ENCODE measurements around the gene SYT1. TPM values are rescaled to one million over a fixed set of nuclear protein-coding genes. Genes with fewer than 3 reads are reported as not detected.

SYT1 gene
- total and polyA plus RNA-seq, 2 of the 4 experiments (the other 2 are of a cell fraction), result 2.8 to 3.0 TPM

GRCh38 chr12:79085106-79085682 lies 220.6 kb downstream of the SYT1 start:
- Histone ChIP-seq H3K18ac (ENCODE audit: low read depth, low read length) (no peak overlapping the region), H3K4me3 (ENCODE audit: insufficient read depth, low read depth, low read length) (no peak overlapping the region), H4K91ac (ENCODE audit: insufficient read depth, low read depth, low read length) (no peak overlapping the region), H4K5ac (ENCODE audit: low read depth, low read length) (no peak overlapping the region), H2BK120ac (ENCODE audit: low read depth, low read length) (no peak overlapping the region), H3K4me1 (ENCODE audit: control insufficient read depth, insufficient read depth, low read length) (no peaks in the 10 kb centered on the region), H3K4me2 (ENCODE audit: low read depth, low read length) (no peak overlapping the region), H3K56ac (ENCODE audit: extremely low read depth, insufficient read depth, low read length) (no peak overlapping the region), H3K27me3 (ENCODE audit: control insufficient read depth, insufficient read depth, low read length) (no peaks in the 10 kb centered on the region), H3K9me1 (ENCODE audit: insufficient read depth, low read length) (no peaks in the 10 kb centered on the region), H3K79me1 (ENCODE audit: low read depth in 1 of 2, low read length in 2 of 2) (no peaks in the 10 kb centered on the region), H3K23ac (ENCODE audit: low read depth, low read length) (no peak overlapping the region), H2AK9ac (replicated peaks; ENCODE audit: low read depth, low read length, poor library complexity) (no peak overlapping the region), H3K36me3 (ENCODE audit: control insufficient read depth, insufficient read depth, low read length) (no peaks in the 10 kb centered on the region), H3K4ac (ENCODE audit: low read depth, low read length) (no peak overlapping the region), H3K9ac (ENCODE audit: low read depth, low read length) (no peak overlapping the region), H4K20me1 (ENCODE audit: insufficient read depth, low read length) (no peaks in the 10 kb centered on the region), H2BK5ac (ENCODE audit: low read depth, low read length, poor library complexity, severe bottlenecking) (no peak overlapping the region), H2AK5ac (ENCODE audit: low read depth, low read length) (no peak overlapping the region), H2BK15ac (ENCODE audit: low read depth, low read length) (no peak overlapping the region), H3K27ac (ENCODE audit: insufficient read depth, low read length) (no peak overlapping the region), H4K8ac (ENCODE audit: low read depth in 2 of 2, low read length in 2 of 2) (no peak overlapping the region), H2AFZ (replicated peaks; ENCODE audit: low read length, poor library complexity) (no peak overlapping the region), H3K9me3 (ENCODE audit: control insufficient read depth, insufficient read depth, low read length) (no peaks in the 10 kb centered on the region), H2BK20ac (ENCODE audit: low read depth, low read length) (no peak overlapping the region), H3K14ac (replicated peaks; ENCODE audit: low read depth, low read length) (no peak overlapping the region)
- no CpG with 5 or more reads among the region's 2 CpGs for WGBS, 2 experiments (ENCODE audit: extremely low coverage in 2 of 2, insufficient read length in 1 of 2)
- in situ Hi-C loops (cut with MboI; ENCODE audit: low sequenced_read_pairs), result no loop called here
- intact Hi-C loops (cut with micrococcal nuclease), result no loop called here
- ChIA-PET CTCF (no interaction called here), POLR2A (ENCODE audit: unreplicated experiment) (no interaction called here)
- no peak for ATAC-seq (ENCODE audit: low read depth)
- BruUV-seq (replicated peaks), result no TSS peak
- no peak for DNase-seq
- no peak for TF ChIP-seq RAD21 (IDR thresholded peaks at IDR 0.05; ENCODE audit: low read length)
- no peak for TF ChIP-seq NFE2L2 (IDR thresholded peaks at IDR 0.05; ENCODE audit: low read depth, low read length)
- TF ChIP-seq, protein P1, sequence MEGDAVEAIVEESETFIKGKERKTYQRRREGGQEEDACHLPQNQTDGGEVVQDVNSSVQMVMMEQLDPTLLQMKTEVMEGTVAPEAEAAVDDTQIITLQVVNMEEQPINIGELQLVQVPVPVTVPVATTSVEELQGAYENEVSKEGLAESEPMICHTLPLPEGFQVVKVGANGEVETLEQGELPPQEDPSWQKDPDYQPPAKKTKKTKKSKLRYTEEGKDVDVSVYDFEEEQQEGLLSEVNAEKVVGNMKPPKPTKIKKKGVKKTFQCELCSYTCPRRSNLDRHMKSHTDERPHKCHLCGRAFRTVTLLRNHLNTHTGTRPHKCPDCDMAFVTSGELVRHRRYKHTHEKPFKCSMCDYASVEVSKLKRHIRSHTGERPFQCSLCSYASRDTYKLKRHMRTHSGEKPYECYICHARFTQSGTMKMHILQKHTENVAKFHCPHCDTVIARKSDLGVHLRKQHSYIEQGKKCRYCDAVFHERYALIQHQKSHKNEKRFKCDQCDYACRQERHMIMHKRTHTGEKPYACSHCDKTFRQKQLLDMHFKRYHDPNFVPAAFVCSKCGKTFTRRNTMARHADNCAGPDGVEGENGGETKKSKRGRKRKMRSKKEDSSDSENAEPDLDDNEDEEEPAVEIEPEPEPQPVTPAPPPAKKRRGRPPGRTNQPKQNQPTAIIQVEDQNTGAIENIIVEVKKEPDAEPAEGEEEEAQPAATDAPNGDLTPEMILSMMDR (conservative IDR thresholded peaks at IDR 0.05; ENCODE audit: low read depth, low read length), result no peak
- no peak for TF ChIP-seq MAFK (IDR thresholded peaks at IDR 0.05; ENCODE audit: low read depth, low read length)
- no peak for TF ChIP-seq ELK1 (IDR thresholded peaks at IDR 0.05; ENCODE audit: borderline replicate concordance, low read depth, low read length)
- no peak for TF ChIP-seq CEBPB (IDR thresholded peaks at IDR 0.05; ENCODE audit: low read depth, low read length)
- TF ChIP-seq BHLHE40 (IDR thresholded peaks at IDR 0.05; ENCODE audit: low read depth, low read length), result no peak
- TF ChIP-seq, protein P2, sequence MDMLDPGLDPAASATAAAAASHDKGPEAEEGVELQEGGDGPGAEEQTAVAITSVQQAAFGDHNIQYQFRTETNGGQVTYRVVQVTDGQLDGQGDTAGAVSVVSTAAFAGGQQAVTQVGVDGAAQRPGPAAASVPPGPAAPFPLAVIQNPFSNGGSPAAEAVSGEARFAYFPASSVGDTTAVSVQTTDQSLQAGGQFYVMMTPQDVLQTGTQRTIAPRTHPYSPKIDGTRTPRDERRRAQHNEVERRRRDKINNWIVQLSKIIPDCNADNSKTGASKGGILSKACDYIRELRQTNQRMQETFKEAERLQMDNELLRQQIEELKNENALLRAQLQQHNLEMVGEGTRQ (IDR thresholded peaks at IDR 0.05; ENCODE audit: low read depth, low read length), result no peak
- no peak for TF ChIP-seq POLR2A (IDR thresholded peaks at IDR 0.05; ENCODE audit: low read depth, low read length)
- no peak for TF ChIP-seq MXI1 (IDR thresholded peaks at IDR 0.05; ENCODE audit: borderline replicate concordance, low read depth, low read length)
- TF ChIP-seq SMC3 (IDR thresholded peaks at IDR 0.05; ENCODE audit: low read depth, low read length), result no peak
- TF ChIP-seq RFX5 (IDR thresholded peaks at IDR 0.05; ENCODE audit: low read depth, low read length), result no peak
- TF ChIP-seq CHD1 (IDR thresholded peaks at IDR 0.05; ENCODE audit: low read depth, low read length), result no peak
- TF ChIP-seq RCOR1 (IDR thresholded peaks at IDR 0.05; ENCODE audit: insufficient replicate concordance, low read length), result no peak
- no peak for TF ChIP-seq FOS (IDR thresholded peaks at IDR 0.05; ENCODE audit: low read depth, low read length)
- dilution Hi-C loops (cut with HindIII; ENCODE audit: low sequenced_read_pairs, unreplicated experiment), result no loop called here
